ENCODE measurements around the gene HLA-A.

The HLA-A gene

GRCh38 chr6:29989211-29989610 is 46.9 kb downstream of the HLA-A start:
- DNase-seq (ENCODE audit: low read depth) = peak; percentile 48

DNA sequence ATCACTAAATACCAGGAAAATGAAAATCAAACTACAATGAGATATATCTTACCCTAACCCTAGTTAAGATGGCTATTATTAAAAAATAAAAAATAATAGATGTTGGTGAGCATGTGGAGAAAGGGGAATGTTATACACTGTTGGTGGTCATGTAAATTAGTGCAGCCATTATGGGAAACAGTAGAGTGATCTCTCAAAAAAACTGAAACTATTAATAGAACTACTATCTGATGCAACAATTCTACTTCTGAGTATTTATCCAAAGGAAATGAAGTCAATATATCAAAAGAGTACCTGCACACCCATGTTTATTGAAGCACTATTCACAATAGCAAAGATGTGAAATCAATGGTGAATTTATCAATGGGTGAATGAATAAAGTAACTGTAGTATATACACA is 48.6 kb downstream of the HLA-A start:
- DNase-seq (ENCODE audit: low read depth) = no peak

- DNase-seq (ENCODE audit: low read depth) = peak; percentile 12
These were observed 50.5 kb downstream of the HLA-A start for GRCh38 chr6:29992807-29993206.

- no peak for DNase-seq (ENCODE audit: low read depth)
These were observed 52.5 kb downstream of the HLA-A start for GRCh38 chr6:29994826-29995225.

DNA sequence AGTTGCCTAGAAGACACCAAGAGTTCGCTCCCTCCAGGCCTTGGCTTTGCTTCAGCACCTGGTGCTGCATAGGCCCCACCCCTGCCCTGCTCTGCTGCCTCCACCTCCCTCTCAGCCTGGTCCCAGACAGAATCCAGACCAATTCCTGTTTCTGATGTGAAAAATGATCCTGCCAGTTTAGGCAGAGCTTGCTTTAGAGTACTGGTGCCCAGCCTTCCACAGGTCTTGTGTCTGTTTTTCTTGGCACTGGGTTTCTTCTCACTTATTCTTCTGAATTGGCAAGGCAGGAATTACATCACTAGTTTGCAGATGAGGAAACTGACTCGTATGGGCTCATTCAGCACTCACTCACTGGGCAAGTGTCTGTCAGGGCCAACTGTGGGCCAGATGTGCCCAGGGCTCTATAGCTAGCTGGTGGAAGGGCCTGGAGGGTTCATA is 53.0 kb downstream of the HLA-A start:
- peak; percentile 5 for DNase-seq (ENCODE audit: low read depth)
